ENCODE data around the gene ELAVL4.

Gene ELAVL4

GRCh38 chr1:50108497-50109059 is at the start of gene ELAVL4:
TSS of gene ELAVL4 (plus strand) at chr1:50108920. CDS start at chr1:50109190, 270 bp downstream.
- no peaks in the 10 kb centered on the region for H4K20me1 ChIP-seq
- peak within 1 kb of the TSS in 9 of 11 experiments; percentile 28 to 67 (median 48); a peak in 13 of 22 replicates for H3K9ac ChIP-seq

GRCh38 chr1:50060279-50060678 is 48.4 kb upstream of the ELAVL4 start:
- Histone ChIP-seq H3K36me3 (no peaks in the 10 kb centered on the region), H3K27me3 (no peaks in the 10 kb centered on the region)

More at GRCh38 chr1:50108497-50109059, at the start of gene ELAVL4:
- Histone ChIP-seq H3K4me3 (peak within 1 kb of the TSS in 9 of 10 experiments; percentile 34 to 59 (median 47); a peak in 13 of 20 replicates), H3K4me1 (peaks cover 23 to 29% (median 27%) of the 10 kb centered on the region in 10 experiments), H3K36me3 (no peaks in the 10 kb centered on the region), H3K4me2 (peak within 1 kb of the TSS; percentile 75 to 94 (median 88)), H3K27ac (peak within 1 kb of the TSS in 9 of 11 experiments; percentile 1 to 74 (median 58); a peak in 17 of 22 replicates), H3K9me3 (replicated peaks in 1 of 11) (no peaks in the 10 kb centered on the region), H3K27me3 (no peaks in the 10 kb centered on the region)
- TF ChIP-seq Cebpa-rat (IDR thresholded peaks at IDR 0.05) = no peak

DNA sequence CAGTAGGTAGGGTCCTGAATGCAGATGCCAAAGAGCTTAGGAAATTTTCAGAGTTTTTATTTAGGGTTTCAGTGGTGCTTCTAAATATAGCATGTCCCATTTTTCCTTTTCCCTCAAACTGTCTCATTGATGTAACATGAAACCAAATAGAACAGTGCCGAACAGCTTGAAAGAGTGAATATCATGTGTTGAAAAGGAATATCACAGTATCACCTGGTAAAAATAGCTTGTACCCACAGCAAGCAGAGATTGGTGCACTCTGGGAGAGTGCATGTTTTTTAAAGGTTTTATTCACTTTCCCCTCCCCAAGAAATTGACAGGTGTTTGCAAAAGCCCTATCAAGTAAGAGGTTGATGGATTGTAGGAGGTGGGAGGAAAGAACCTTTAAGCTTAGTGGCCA is 41.9 kb upstream of the ELAVL4 start:
- H3K4me1 ChIP-seq = no peaks in the 10 kb centered on the region
- no peak for TF ChIP-seq Cebpa-rat (IDR thresholded peaks at IDR 0.05)
- no peaks in the 10 kb centered on the region for H3K36me3 ChIP-seq
- H3K27ac ChIP-seq = no peak overlapping the region
- H3K4me2 ChIP-seq = no peak overlapping the region
- no peak overlapping the region for H3K4me3 ChIP-seq
- no peaks in the 10 kb centered on the region for H3K9me3 ChIP-seq (replicated peaks in 1 of 11)
- no peaks in the 10 kb centered on the region for H3K27me3 ChIP-seq
- H3K9ac ChIP-seq = no peak overlapping the region
- no peaks in the 10 kb centered on the region for H4K20me1 ChIP-seq

More at GRCh38 chr1:50060279-50060678, 48.4 kb upstream of the ELAVL4 start:
- Histone ChIP-seq H4K20me1 (no peaks in the 10 kb centered on the region), H3K27ac (no peak overlapping the region), H3K9me3 (replicated peaks in 1 of 11) (no peaks in the 10 kb centered on the region), H3K4me3 (no peak overlapping the region), H3K9ac (no peak overlapping the region), H3K4me1 (no peaks in the 10 kb centered on the region), H3K4me2 (no peak overlapping the region)
- TF ChIP-seq Cebpa-rat (IDR thresholded peaks at IDR 0.05) = no peak

GRCh38 chr1:50074931-50075330 is 33.8 kb upstream of the ELAVL4 start:
- H3K36me3 ChIP-seq = no peaks in the 10 kb centered on the region
- no peak overlapping the region for H3K27ac ChIP-seq
- no peaks in the 10 kb centered on the region for H3K27me3 ChIP-seq
- TF ChIP-seq Cebpa-rat (IDR thresholded peaks at IDR 0.05) = no peak
- H3K9ac ChIP-seq = no peak overlapping the region
- H3K4me1 ChIP-seq = no peaks in the 10 kb centered on the region
- no peak overlapping the region for H3K4me3 ChIP-seq
- no peaks in the 10 kb centered on the region for H3K9me3 ChIP-seq (replicated peaks in 1 of 11)
- H4K20me1 ChIP-seq = no peaks in the 10 kb centered on the region
- no peak overlapping the region for H3K4me2 ChIP-seq

- no peak for TF ChIP-seq Cebpa-rat (IDR thresholded peaks at IDR 0.05)
- Histone ChIP-seq H3K27ac (no peak overlapping the region), H3K9ac (no peak overlapping the region), H3K4me2 (no peak overlapping the region), H3K4me3 (no peak overlapping the region), H3K9me3 (replicated peaks in 1 of 11) (no peaks in the 10 kb centered on the region), H3K4me1 (no peaks in the 10 kb centered on the region), H3K36me3 (no peaks in the 10 kb centered on the region), H3K27me3 (no peaks in the 10 kb centered on the region), H4K20me1 (no peaks in the 10 kb centered on the region)
These were observed 31.4 kb upstream of the ELAVL4 start for GRCh38 chr1:50077273-50077672.

- no peak overlapping the region for H3K4me3 ChIP-seq
- H3K9ac ChIP-seq = no peak overlapping the region
- no peak overlapping the region for H3K27ac ChIP-seq
- no peaks in the 10 kb centered on the region for H4K20me1 ChIP-seq
- no peaks in the 10 kb centered on the region for H3K36me3 ChIP-seq
- H3K27me3 ChIP-seq = no peaks in the 10 kb centered on the region
- no peak overlapping the region for H3K4me2 ChIP-seq
- TF ChIP-seq Cebpa-rat (IDR thresholded peaks at IDR 0.05) = no peak
- H3K9me3 ChIP-seq (replicated peaks in 1 of 11) = no peaks in the 10 kb centered on the region
- H3K4me1 ChIP-seq = no peaks in the 10 kb centered on the region
These were observed 27.7 kb upstream of the ELAVL4 start for GRCh38 chr1:50080904-50081586.

- Histone ChIP-seq H3K4me1 (no peaks in the 10 kb centered on the region), H3K27ac (no peak overlapping the region), H3K4me2 (no peak overlapping the region), H3K9me3 (replicated peaks in 1 of 11) (no peaks in the 10 kb centered on the region), H3K9ac (no peak overlapping the region), H4K20me1 (no peaks in the 10 kb centered on the region), H3K27me3 (no peaks in the 10 kb centered on the region), H3K36me3 (no peaks in the 10 kb centered on the region), H3K4me3 (no peak overlapping the region)
- TF ChIP-seq Cebpa-rat (IDR thresholded peaks at IDR 0.05) = no peak
These were observed 24.3 kb upstream of the ELAVL4 start for GRCh38 chr1:50084389-50084788.

DNA sequence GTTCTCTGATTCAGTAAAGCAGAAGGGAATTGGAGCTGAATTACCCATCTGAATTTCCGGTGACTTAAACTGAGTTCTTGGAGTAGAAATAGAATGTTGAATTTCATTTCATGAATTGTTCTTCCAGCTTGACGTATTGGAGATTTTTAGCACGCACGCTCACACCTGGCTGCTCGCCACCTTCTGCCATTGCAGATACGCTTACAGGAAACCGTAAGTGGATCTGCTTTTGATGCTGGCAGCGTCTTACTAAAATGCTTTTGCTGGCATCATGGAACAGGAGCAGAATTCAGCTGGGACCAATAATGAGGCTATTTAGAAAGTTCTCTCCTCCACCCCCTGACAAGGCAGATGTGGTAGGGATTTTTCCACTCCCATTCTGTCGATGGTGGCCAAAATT is 17.7 kb upstream of the ELAVL4 start:
- TF ChIP-seq Cebpa-rat (IDR thresholded peaks at IDR 0.05) = no peak

DNA sequence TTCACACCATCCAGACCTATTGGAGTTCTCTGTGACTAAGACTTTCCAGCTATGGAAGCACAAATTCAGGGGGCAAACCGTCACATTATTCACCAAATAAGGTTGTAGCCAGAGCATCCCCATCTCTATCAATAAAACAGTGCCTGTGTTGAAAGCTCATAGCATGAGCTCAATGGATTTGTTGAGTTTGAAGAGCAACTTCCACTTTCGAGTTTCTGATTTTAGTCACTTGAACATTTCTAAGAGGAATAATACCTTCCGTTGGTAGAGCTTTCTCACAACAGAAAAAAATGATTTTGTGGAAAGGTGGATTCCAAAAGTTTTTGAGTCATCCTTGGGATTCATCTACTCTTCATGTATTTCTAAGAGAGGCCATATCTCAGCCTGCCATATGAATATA is 13.0 kb upstream of the ELAVL4 start:
- H3K4me2 ChIP-seq = no peak overlapping the region; a peak in 1 of 22 replicates
- no peak overlapping the region for H3K4me3 ChIP-seq
- TF ChIP-seq Cebpa-rat (IDR thresholded peaks at IDR 0.05) = no peak
- H3K9ac ChIP-seq = no peak overlapping the region
- H3K27me3 ChIP-seq = no peaks in the 10 kb centered on the region
- no peaks in the 10 kb centered on the region for H4K20me1 ChIP-seq
- H3K27ac ChIP-seq = no peak overlapping the region
- H3K9me3 ChIP-seq (replicated peaks in 1 of 11) = no peaks in the 10 kb centered on the region
- no peaks in the 10 kb centered on the region for H3K36me3 ChIP-seq
- peaks cover 0 to 36% (median 0%) of the 10 kb centered on the region in 10 experiments; a peak in 6 of 20 replicates for H3K4me1 ChIP-seq

More for the DNA sequence above, 17.7 kb upstream of the ELAVL4 start:
- H3K27ac ChIP-seq = no peak overlapping the region
- H3K4me3 ChIP-seq = no peak overlapping the region
- no peak overlapping the region for H3K9ac ChIP-seq
- no peaks in the 10 kb centered on the region for H3K27me3 ChIP-seq
- no peaks in the 10 kb centered on the region for H3K9me3 ChIP-seq (replicated peaks in 1 of 11)
- H3K4me1 ChIP-seq = peaks cover 0 to 2% (median 0%) of the 10 kb centered on the region in 10 experiments; a peak in 3 of 20 replicates
- H3K4me2 ChIP-seq = no peak overlapping the region
- H3K36me3 ChIP-seq = no peaks in the 10 kb centered on the region
- H4K20me1 ChIP-seq = no peaks in the 10 kb centered on the region

All from BLaER1 treated with 17β-estradiol and CSF1 and Interleukin-3, amounts not matched to agents 10 nM and 100 nM (cell line).